Measurements from ENCODE around the gene RFX8.

Gene RFX8

GRCh38 chr2:101474731-101475384 is at the start of gene RFX8:
Gene RFX8, minus strand, starts transcription at chr2:101475112. Its CDS starts 8,264 bp downstream, at chr2:101466848.
- POLR2A ChIA-PET = no interaction called here
- CTCF ChIA-PET = no interaction called here
- TF ChIP-seq ARNT (IDR thresholded peaks at IDR 0.05) = no peak
- TF ChIP-seq SP1 (IDR thresholded peaks at IDR 0.05) = no peak
- TF ChIP-seq HDGF (IDR thresholded peaks at IDR 0.05; ENCODE audit: borderline replicate concordance) = no peak
- TF ChIP-seq TARDBP (IDR thresholded peaks at IDR 0.05) = no peak
- TF ChIP-seq SUZ12 (IDR thresholded peaks at IDR 0.05) = no peak
- no peak for TF ChIP-seq ELF4 (IDR thresholded peaks at IDR 0.05)
- TF ChIP-seq FOXM1 (IDR thresholded peaks at IDR 0.05; ENCODE audit: borderline replicate concordance) = no peak
- TF ChIP-seq NFRKB (IDR thresholded peaks at IDR 0.05) = no peak
- TF ChIP-seq FOXK2 (IDR thresholded peaks at IDR 0.05) = no peak
- TF ChIP-seq, protein P1, sequence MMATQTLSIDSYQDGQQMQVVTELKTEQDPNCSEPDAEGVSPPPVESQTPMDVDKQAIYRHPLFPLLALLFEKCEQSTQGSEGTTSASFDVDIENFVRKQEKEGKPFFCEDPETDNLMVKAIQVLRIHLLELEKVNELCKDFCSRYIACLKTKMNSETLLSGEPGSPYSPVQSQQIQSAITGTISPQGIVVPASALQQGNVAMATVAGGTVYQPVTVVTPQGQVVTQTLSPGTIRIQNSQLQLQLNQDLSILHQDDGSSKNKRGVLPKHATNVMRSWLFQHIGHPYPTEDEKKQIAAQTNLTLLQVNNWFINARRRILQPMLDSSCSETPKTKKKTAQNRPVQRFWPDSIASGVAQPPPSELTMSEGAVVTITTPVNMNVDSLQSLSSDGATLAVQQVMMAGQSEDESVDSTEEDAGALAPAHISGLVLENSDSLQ (IDR thresholded peaks at IDR 0.05) = no peak
- TF ChIP-seq LEF1 (IDR thresholded peaks at IDR 0.05; ENCODE audit: borderline replicate concordance) = no peak
- TF ChIP-seq FOXA1 (IDR thresholded peaks at IDR 0.05) = no peak
- TF ChIP-seq ZNF384 (IDR thresholded peaks at IDR 0.05) = no peak
- TF ChIP-seq L3MBTL2 (conservative IDR thresholded peaks at IDR 0.05) = no peak
- no peak for TF ChIP-seq BHLHE40 (IDR thresholded peaks at IDR 0.05; ENCODE audit: borderline replicate concordance)
- TF ChIP-seq CTBP1 (IDR thresholded peaks at IDR 0.05; ENCODE audit: borderline replicate concordance) = no peak
- DNase-seq (ENCODE audit: extremely low spot score) = no peak

DNA sequence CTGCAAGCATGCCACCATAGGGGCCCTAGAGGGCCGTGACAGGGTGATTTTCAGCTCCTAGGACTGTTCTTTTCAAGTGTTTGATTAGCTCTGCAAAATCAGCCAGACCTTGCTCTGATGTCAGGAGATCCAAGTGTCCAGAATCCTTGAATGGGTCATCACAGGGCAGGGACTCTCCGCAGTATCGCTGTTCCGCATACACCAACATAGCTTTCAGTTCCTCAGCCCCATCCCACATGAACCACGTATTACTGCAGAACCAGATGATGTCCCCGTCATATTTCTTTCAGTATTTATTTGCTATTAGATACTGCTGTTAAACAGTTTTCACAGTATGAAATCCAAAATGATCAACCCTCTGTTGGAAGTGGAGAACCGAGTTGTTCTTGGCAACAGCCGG is 46.6 kb upstream of the RFX8 start:
- DNase-seq (ENCODE audit: extremely low spot score) = no peak
- TF ChIP-seq FOXA1 (IDR thresholded peaks at IDR 0.05) (no peak), L3MBTL2 (conservative IDR thresholded peaks at IDR 0.05) (no peak)
- ChIA-PET CTCF (no interaction called here), POLR2A (no interaction called here)

GRCh38 chr2:101520246-101520645 is 45.3 kb upstream of the RFX8 start:
- POLR2A ChIA-PET = no interaction called here
- CTCF ChIA-PET = no interaction called here
- no peak for DNase-seq (ENCODE audit: extremely low spot score)
- TF ChIP-seq L3MBTL2 (conservative IDR thresholded peaks at IDR 0.05) (no peak), SUZ12 (IDR thresholded peaks at IDR 0.05) (no peak), ZNF384 (IDR thresholded peaks at IDR 0.05) (no peak), LEF1 (IDR thresholded peaks at IDR 0.05; ENCODE audit: borderline replicate concordance) (no peak), HDGF (IDR thresholded peaks at IDR 0.05; ENCODE audit: borderline replicate concordance) (no peak), ELF4 (IDR thresholded peaks at IDR 0.05) (no peak), TARDBP (IDR thresholded peaks at IDR 0.05) (no peak), FOXK2 (IDR thresholded peaks at IDR 0.05) (no peak), BHLHE40 (IDR thresholded peaks at IDR 0.05; ENCODE audit: borderline replicate concordance) (no peak), CTBP1 (IDR thresholded peaks at IDR 0.05; ENCODE audit: borderline replicate concordance) (no peak), FOXM1 (IDR thresholded peaks at IDR 0.05; ENCODE audit: borderline replicate concordance) (no peak), SP1 (IDR thresholded peaks at IDR 0.05) (no peak)
- TF ChIP-seq, protein P1 (IDR thresholded peaks at IDR 0.05) = no peak

DNA sequence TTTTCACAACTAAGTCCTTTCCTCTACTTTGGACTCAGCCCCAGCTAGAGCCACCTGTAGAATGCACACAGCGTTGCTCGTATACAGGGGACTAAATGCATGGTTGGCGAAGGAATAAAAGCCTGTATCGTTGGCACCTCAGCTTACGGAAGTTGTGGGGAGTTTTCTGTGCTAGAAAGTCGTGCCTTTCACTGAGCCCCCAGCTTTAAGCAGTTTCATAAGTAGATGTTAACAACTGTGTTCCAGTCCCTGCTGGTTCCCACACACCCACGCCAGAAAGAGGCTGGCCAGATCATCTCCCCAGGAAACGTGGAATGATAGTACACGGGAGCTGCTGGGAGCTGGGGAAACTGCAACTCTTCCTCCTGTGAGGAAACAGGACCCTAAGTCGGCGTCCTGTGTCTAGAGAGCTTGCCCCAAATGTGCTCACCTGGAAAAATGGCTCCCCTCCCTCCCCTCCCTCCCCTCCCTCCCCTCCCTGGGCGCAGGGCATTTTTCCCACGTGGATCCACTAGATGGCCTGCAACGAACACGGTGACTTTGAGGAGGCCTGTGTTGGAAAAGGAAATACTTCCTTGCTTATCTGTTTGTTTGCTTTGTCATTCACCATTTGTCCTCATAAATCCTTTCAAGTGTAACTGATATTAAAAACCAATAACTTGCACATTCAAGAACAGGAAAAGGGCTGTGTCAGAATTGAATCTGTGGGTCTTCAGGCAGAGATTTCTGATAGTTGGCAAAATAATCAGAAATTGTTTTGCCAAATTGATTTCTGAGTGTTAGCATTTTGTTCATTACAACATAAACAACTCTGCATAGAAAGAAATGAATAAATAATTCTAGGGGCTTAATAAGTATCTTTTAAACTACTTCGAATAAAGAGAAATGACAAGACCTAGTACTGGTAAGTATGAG is 43.9 kb upstream of the RFX8 start:
- DNase-seq (ENCODE audit: extremely low spot score) = peak; percentile 46
- no peak for TF ChIP-seq ZNF384 (IDR thresholded peaks at IDR 0.05)
- TF ChIP-seq, protein P1 (IDR thresholded peaks at IDR 0.05) = 0 out of 2 replicates have a peak, but pooled peaks have one; percentile 12
- ChIA-PET POLR2A (no interaction called here), CTCF (no interaction called here)

DNA sequence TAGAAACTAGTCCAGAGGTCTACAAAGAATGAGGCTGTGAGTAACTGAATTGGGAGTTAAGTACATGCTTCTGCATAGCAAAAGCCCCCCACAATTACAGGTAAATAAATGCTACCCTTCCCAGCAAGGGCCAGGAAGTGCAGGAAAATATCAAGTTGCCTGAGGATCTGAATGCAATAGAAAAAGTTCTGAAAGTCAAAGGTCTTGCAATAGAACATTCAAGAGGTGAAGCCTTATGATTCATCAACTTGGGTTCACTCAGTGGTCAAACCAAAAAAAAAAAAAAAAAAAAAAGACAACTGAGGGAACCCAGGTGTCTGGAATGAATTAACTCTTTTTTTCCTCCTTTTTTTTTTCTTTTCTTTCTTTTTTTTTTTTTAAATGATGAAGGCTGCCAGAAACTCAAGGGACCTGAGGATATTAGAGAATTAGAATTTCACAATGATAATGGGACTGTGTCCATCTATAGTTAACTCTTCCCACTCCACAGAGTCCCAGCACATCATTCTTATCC is 42.9 kb upstream of the RFX8 start:
- ChIA-PET CTCF (no interaction called here), POLR2A (no interaction called here)
- DNase-seq (ENCODE audit: extremely low spot score) = no peak
- TF ChIP-seq FOXK2 (IDR thresholded peaks at IDR 0.05) = no peak
- TF ChIP-seq CTBP1 (IDR thresholded peaks at IDR 0.05; ENCODE audit: borderline replicate concordance) = no peak
- TF ChIP-seq SUZ12 (IDR thresholded peaks at IDR 0.05) = no peak
- TF ChIP-seq LEF1 (IDR thresholded peaks at IDR 0.05; ENCODE audit: borderline replicate concordance) = no peak
- no peak for TF ChIP-seq ELF4 (IDR thresholded peaks at IDR 0.05)
- no peak for TF ChIP-seq BHLHE40 (IDR thresholded peaks at IDR 0.05; ENCODE audit: borderline replicate concordance)
- no peak for TF ChIP-seq ZNF384 (IDR thresholded peaks at IDR 0.05)
- TF ChIP-seq NFRKB (IDR thresholded peaks at IDR 0.05) = no peak
- TF ChIP-seq ARNT (IDR thresholded peaks at IDR 0.05) = no peak
